Measurements from ENCODE around the gene CPSF4L. TPM values are rescaled to one million over a fixed set of nuclear protein-coding genes. Genes with fewer than 3 reads are reported as not detected.

CPSF4L gene
- total RNA-seq, 1 experiment from 2014 or later: not detected

GRCh38 chr17:73285916-73286862 lies 24.5 kb upstream of the CPSF4L start:
- no peak for DNase-seq
- BruUV-seq (replicated peaks): no TSS peak
- H3K36me3 Mint-ChIP-seq (ENCODE audit: insufficient read depth, unreplicated experiment): peaks cover 28% of the 10 kb centered on the region
- peaks cover 46% of the 10 kb centered on the region for H3K4me1 Mint-ChIP-seq (ENCODE audit: low read depth, unreplicated experiment)
- ChIA-PET POLR2A (no interaction called here), CTCF (interaction anchor here (0.5 kb wide), 1 partner anchor 194 kb away, joined by 3 read pairs; the partner anchor contains the start of gene SLC39A11)
- no peak overlapping the region for H3K4me3 Mint-ChIP-seq (ENCODE audit: unreplicated experiment)
- intact Hi-C loops (cut with micrococcal nuclease; ENCODE audit: unreplicated experiment): no loop called here
- no peaks in the 10 kb centered on the region for H3K9me3 ChIP-seq
- H3K27ac Mint-ChIP-seq (ENCODE audit: unreplicated experiment): peak overlapping the region; percentile 37
- H3K27me3 Mint-ChIP-seq (ENCODE audit: insufficient read depth, unreplicated experiment): no peaks in the 10 kb centered on the region
- H3K36me3 ChIP-seq (ENCODE audit: control insufficient read depth, insufficient read depth, low read length): no peaks in the 10 kb centered on the region; the same call in 1 of the 2 replicates
- H3K27me3 ChIP-seq (replicated peaks; ENCODE audit: control insufficient read depth, insufficient read depth, low read length): no peaks in the 10 kb centered on the region
- TF ChIP-seq, protein P1, sequence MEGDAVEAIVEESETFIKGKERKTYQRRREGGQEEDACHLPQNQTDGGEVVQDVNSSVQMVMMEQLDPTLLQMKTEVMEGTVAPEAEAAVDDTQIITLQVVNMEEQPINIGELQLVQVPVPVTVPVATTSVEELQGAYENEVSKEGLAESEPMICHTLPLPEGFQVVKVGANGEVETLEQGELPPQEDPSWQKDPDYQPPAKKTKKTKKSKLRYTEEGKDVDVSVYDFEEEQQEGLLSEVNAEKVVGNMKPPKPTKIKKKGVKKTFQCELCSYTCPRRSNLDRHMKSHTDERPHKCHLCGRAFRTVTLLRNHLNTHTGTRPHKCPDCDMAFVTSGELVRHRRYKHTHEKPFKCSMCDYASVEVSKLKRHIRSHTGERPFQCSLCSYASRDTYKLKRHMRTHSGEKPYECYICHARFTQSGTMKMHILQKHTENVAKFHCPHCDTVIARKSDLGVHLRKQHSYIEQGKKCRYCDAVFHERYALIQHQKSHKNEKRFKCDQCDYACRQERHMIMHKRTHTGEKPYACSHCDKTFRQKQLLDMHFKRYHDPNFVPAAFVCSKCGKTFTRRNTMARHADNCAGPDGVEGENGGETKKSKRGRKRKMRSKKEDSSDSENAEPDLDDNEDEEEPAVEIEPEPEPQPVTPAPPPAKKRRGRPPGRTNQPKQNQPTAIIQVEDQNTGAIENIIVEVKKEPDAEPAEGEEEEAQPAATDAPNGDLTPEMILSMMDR (IDR thresholded peaks at IDR 0.05; ENCODE audit: insufficient read depth in 1 of 2, low read depth in 1 of 2, low read length in 1 of 2, severe bottlenecking in 1 of 2, unreplicated experiment in 1 of 2): no peak
- H3K9me3 Mint-ChIP-seq (ENCODE audit: unreplicated experiment): no peaks in the 10 kb centered on the region
- H3K4me3 ChIP-seq (ENCODE audit: low read depth, low read length): no peak overlapping the region
- peaks cover 30% of the 10 kb centered on the region for H3K4me1 ChIP-seq

DNA sequence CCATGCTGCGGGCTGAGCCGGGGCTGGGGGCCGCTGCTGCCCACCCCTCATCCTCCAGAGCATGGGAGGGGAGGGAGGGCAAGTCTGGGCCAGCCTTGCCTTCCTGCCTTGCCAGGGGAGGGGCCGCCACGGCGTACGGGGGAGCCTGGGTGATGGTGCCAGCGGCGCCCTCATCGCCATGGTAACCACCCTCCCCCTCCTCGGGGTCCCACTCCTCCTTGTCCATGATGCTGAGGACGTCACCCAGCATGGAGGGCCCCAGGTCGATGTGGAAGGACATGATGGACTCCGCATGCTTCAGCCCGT lies 23.9 kb upstream of the CPSF4L start:
- BruUV-seq (replicated peaks): no TSS peak
- intact Hi-C loops (cut with micrococcal nuclease; ENCODE audit: unreplicated experiment): no loop called here
- Histone ChIP-seq H3K9me3 (no peaks in the 10 kb centered on the region), H3K27me3 (replicated peaks; ENCODE audit: control insufficient read depth, insufficient read depth, low read length) (no peaks in the 10 kb centered on the region), H3K4me3 (ENCODE audit: low read depth, low read length) (no peak overlapping the region), H3K36me3 (ENCODE audit: control insufficient read depth, insufficient read depth, low read length) (no peaks in the 10 kb centered on the region; the same call in 1 of the 2 replicates), H3K4me1 (peaks cover 23% of the 10 kb centered on the region)
- peaks cover 40% of the 10 kb centered on the region for H3K4me1 Mint-ChIP-seq (ENCODE audit: low read depth, unreplicated experiment)
- H3K36me3 Mint-ChIP-seq (ENCODE audit: insufficient read depth, unreplicated experiment): peaks cover 28% of the 10 kb centered on the region
- DNase-seq: no peak
- H3K27ac Mint-ChIP-seq (ENCODE audit: unreplicated experiment): no peak overlapping the region
- H3K9me3 Mint-ChIP-seq (ENCODE audit: unreplicated experiment): no peaks in the 10 kb centered on the region
- H3K4me3 Mint-ChIP-seq (ENCODE audit: unreplicated experiment): no peak overlapping the region
- ChIA-PET CTCF (interaction anchor here (0.5 kb wide), 1 partner anchor 193 kb away, joined by 3 read pairs; the partner anchor contains the start of gene SLC39A11), POLR2A (no interaction called here)
- TF ChIP-seq, protein P1 (IDR thresholded peaks at IDR 0.05; ENCODE audit: insufficient read depth in 1 of 2, low read depth in 1 of 2, low read length in 1 of 2, severe bottlenecking in 1 of 2, unreplicated experiment in 1 of 2): no peak
- H3K27me3 Mint-ChIP-seq (ENCODE audit: insufficient read depth, unreplicated experiment): no peaks in the 10 kb centered on the region

- Mint-ChIP-seq H3K9me3 (ENCODE audit: unreplicated experiment) (no peaks in the 10 kb centered on the region), H3K4me1 (ENCODE audit: low read depth, unreplicated experiment) (peaks cover 36% of the 10 kb centered on the region), H3K4me3 (ENCODE audit: unreplicated experiment) (no peak overlapping the region), H3K27me3 (ENCODE audit: insufficient read depth, unreplicated experiment) (no peaks in the 10 kb centered on the region), H3K36me3 (ENCODE audit: insufficient read depth, unreplicated experiment) (peaks cover 28% of the 10 kb centered on the region), H3K27ac (ENCODE audit: unreplicated experiment) (no peak overlapping the region)
- CTCF ChIA-PET: interaction anchor here (0.5 kb wide), 1 partner anchor 193 kb away, joined by 3 read pairs; the partner anchor contains the start of gene SLC39A11
- Histone ChIP-seq H3K4me1 (peaks cover 18% of the 10 kb centered on the region), H3K36me3 (ENCODE audit: control insufficient read depth, insufficient read depth, low read length) (no peaks in the 10 kb centered on the region; the same call in none of the 2 replicates), H3K27me3 (replicated peaks; ENCODE audit: control insufficient read depth, insufficient read depth, low read length) (no peaks in the 10 kb centered on the region), H3K9me3 (no peaks in the 10 kb centered on the region), H3K4me3 (ENCODE audit: low read depth, low read length) (no peak overlapping the region)
- intact Hi-C loops (cut with micrococcal nuclease; ENCODE audit: unreplicated experiment): no loop called here
- no TSS peak for BruUV-seq (replicated peaks)
- TF ChIP-seq, protein P1 (IDR thresholded peaks at IDR 0.05; ENCODE audit: insufficient read depth in 1 of 2, low read depth in 1 of 2, low read length in 1 of 2, severe bottlenecking in 1 of 2, unreplicated experiment in 1 of 2): no peak
- POLR2A ChIA-PET: no interaction called here
- no peak for DNase-seq
These were observed 23.4 kb upstream of the CPSF4L start for GRCh38 chr17:73284906-73285602.

All from Caco-2 (cell line).